Neural crest cell (in vitro differentiated cells): Measurements from ENCODE around the gene SLC2A10. TPM values are rescaled to one million over a fixed set of nuclear protein-coding genes. Genes with fewer than 3 reads are reported as not detected.

Experiments
- DNase-seq: peaks from one replicate; pipeline ENCODE4 v3.0.0; 2021; ENCODE audit warnings: low read depth, mixed read lengths, low spot score
- H3K27ac Mint-ChIP-seq: one replicate; pipeline ENCODE4 v1.8.0; 2021; ENCODE audit warnings: mild to moderate bottlenecking, mixed read lengths; ENCODE audit not compliant: unreplicated experiment
- H3K27me3 Mint-ChIP-seq: 2 replicates; pipeline ENCODE4 v1.8.0; 2021; ENCODE audit warnings: low read depth, mild to moderate bottlenecking, mixed read lengths
- H3K36me3 Mint-ChIP-seq: 2 replicates; pipeline ENCODE4 v1.8.0; 2021; ENCODE audit warnings: low read depth, mild to moderate bottlenecking, mixed read lengths
- H3K4me1 Mint-ChIP-seq: 2 replicates; pipeline ENCODE4 v1.8.0; 2021; ENCODE audit warnings: mixed read lengths
- H3K4me3 Mint-ChIP-seq: one replicate; pipeline ENCODE4 v1.8.0; 2021; ENCODE audit warnings: mild to moderate bottlenecking, mixed read lengths
- H3K9me3 Mint-ChIP-seq: 2 replicates; pipeline ENCODE4 v1.8.0; 2021; ENCODE audit warnings: mixed read lengths
- total RNA-seq: library from RNA; stranded (reverse); gene quantifications from 2 replicates; pipeline ENCODE4 v1.2.1, GENCODE V29; 2021
- TF ChIP-seq, protein P1 (sequence below): fragments of 200-600 bp; sonication (generic); conservative IDR thresholded peaks from 2 replicates; pipeline ENCODE4 v1.5.0; 2021; ENCODE audit warnings: antibody characterized with exemption, mild to moderate bottlenecking

SLC2A10 gene
- total RNA-seq, 1 donor from 2014 or later: 12.7 TPM

DNA sequence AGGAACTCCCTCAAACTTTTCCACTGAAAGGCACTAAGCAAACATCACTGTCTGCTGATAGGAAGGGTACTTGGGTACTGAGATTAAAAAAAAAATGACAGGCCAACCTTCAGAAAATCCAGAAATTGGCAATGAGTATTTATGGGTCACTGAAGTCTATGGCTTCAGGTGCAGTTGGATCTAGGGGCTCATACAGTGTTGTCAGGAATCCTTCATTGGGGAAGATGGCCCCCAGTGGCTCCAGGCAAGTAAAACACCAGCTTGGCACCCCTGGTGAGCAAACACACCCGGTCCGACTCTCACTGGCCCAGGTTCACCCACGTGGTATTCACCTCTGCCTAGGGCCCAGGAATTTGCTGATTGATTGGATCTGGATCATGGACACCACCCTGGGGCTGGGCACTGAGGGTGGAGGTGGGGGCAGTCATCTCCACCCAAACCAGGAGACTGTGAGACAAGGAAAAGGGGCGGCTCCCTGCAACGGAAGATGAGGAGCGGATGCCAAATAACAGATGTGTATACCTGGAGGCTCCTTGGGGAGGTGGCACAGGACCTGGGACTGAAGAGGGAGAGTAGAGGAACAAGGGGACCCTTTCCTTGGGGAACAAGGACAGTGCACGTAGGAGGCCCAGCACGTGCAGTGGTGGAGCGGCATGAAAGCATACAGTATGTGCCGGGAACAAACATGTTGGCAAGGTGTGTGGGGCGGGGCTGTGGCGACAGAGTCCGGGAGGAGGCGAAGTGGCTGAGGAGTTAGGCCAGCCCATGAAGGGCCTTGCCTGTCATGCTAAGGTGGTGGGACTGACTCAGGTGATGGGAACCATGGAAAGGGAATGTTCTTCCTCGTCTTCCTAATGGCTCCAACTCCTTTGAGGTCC is 4.7 kb downstream of the SLC2A10 start:
- H3K36me3 Mint-ChIP-seq: peaks cover under 1% of the 10 kb centered on the region
- peaks cover 25% of the 10 kb centered on the region for H3K4me1 Mint-ChIP-seq
- TF ChIP-seq, protein P1, sequence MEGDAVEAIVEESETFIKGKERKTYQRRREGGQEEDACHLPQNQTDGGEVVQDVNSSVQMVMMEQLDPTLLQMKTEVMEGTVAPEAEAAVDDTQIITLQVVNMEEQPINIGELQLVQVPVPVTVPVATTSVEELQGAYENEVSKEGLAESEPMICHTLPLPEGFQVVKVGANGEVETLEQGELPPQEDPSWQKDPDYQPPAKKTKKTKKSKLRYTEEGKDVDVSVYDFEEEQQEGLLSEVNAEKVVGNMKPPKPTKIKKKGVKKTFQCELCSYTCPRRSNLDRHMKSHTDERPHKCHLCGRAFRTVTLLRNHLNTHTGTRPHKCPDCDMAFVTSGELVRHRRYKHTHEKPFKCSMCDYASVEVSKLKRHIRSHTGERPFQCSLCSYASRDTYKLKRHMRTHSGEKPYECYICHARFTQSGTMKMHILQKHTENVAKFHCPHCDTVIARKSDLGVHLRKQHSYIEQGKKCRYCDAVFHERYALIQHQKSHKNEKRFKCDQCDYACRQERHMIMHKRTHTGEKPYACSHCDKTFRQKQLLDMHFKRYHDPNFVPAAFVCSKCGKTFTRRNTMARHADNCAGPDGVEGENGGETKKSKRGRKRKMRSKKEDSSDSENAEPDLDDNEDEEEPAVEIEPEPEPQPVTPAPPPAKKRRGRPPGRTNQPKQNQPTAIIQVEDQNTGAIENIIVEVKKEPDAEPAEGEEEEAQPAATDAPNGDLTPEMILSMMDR: no peak

DNA sequence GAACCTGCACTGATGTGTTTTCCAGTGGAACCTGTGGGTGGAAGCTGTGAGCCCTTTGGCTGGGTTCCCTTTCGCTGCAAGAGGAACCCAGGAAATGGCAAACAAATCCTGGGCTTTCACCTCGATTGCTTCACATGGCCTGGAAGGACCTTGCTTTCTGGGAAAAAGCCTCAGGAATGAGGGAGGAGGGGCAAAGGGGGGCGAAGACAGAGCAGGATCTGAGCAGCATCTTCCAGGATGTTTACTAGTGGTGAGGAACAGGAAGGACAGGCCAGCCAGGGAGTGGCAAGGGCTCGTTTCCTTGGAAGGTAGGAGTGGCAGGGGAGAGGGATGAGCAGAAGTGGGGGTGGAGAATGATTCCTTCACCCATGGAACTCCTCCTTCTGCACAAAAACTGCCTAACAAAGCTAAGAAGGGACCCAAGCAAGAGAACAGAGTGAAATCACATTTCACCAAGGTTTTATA is 5.9 kb downstream of the SLC2A10 start:
- Mint-ChIP-seq H3K27ac (no peak overlapping the region), H3K9me3 (peaks cover 1% of the 10 kb centered on the region), H3K4me1 (peaks cover 18% of the 10 kb centered on the region), H3K36me3 (peaks cover 11% of the 10 kb centered on the region), H3K27me3 (no peaks in the 10 kb centered on the region), H3K4me3 (no peak overlapping the region)
- no peak for DNase-seq
- TF ChIP-seq, protein P1: peak; percentile 21

More for the DNA sequence above, 4.7 kb downstream of the SLC2A10 start:
- no peaks in the 10 kb centered on the region for H3K9me3 Mint-ChIP-seq
- no peak overlapping the region for H3K27ac Mint-ChIP-seq
- no peak for DNase-seq
- no peaks in the 10 kb centered on the region for H3K27me3 Mint-ChIP-seq
- H3K4me3 Mint-ChIP-seq: no peak overlapping the region

DNA sequence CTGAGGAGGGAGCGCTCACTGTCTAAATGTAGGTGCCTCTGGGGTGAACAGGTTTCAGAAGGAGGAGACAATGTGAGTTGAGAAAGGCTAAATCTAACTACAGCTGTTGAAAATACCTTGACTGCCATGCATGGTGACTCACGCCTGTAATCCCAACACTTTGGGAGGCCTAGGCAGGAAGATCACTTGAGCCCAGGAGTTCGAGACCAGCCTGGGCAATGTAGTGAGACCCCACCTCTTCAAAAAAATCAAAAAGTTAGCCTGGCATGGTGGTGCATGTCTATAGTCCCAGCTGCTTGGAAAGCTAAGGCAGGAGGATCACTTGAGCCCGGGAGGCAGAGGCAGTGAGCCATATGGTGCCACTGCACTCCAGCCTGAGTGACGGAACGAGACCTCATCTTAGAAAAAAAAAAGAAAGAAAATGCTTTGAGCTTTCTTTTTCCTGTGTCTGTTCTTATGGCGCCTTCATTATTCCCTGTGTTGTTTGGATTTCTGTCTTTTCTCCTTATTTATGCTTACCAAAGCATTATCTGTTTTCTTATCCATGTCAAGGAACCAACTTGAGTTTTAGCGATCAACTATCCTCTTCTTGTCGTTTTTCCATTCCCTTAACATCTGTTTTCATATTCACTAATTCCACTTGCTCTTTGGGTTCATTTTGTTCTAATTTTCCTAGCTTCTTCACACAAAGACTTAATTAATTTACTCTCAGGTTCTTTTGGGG is 8.5 kb downstream of the SLC2A10 start:
- Mint-ChIP-seq H3K4me3 (no peak overlapping the region), H3K36me3 (peaks cover 16% of the 10 kb centered on the region), H3K4me1 (peaks cover 13% of the 10 kb centered on the region), H3K27ac (no peak overlapping the region), H3K27me3 (no peaks in the 10 kb centered on the region), H3K9me3 (peaks cover 4% of the 10 kb centered on the region)
- TF ChIP-seq, protein P1: no peak
- DNase-seq: no peak

DNA sequence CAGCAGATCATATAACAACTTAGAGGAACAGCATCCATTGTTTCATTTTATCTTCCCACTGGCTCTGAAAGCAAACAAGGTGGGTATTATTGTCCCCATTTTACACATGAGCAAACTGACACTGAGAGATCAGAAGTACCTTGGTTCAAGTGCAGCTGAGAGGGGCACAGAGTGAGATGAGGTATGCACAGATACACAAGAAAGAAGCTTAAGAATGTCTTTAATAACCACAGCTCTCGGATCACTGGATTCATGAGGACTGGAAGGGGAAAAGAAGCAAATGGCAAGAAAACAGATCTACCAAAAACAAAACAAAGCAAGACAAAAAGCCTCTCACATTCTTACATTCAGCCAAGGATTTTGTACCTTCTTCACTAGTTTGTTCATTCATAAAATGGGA is 10.6 kb downstream of the SLC2A10 start:
- H3K36me3 Mint-ChIP-seq: peaks cover 16% of the 10 kb centered on the region
- H3K4me3 Mint-ChIP-seq: no peak overlapping the region
- no peak for DNase-seq
- H3K27me3 Mint-ChIP-seq: no peaks in the 10 kb centered on the region
- no peak overlapping the region for H3K27ac Mint-ChIP-seq
- peaks cover 6% of the 10 kb centered on the region for H3K4me1 Mint-ChIP-seq
- TF ChIP-seq, protein P1: no peak
- peaks cover 4% of the 10 kb centered on the region for H3K9me3 Mint-ChIP-seq

DNA sequence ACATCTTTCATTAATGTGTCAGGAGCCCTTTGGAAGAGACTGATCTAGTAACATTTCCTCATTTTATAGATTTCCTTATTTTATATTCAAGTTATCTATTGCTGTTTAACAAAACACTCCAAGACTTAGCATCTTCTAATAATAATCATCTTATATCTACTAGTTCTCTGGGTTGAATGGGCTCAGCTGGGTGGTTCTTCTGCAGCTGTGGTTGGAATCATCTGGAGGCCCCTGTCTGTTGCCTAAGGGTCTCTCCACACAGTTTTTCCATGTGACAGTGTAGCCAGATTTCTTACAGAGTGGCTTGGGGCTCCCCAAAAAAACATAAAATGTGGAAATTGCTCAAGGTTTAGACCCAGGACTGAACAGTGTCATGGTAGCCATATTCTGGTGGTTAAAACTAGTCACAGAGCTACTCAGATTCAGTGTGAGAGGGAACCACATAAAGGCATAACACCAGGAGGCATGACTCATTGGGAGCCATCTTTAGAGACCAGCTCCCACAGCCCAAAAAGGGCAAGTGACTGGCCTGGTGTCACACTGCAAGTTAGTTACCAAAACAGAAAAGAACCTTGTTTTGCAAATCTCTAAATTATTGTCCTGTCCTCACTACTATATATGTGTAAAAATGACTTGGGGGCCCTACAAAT is 11.5 kb downstream of the SLC2A10 start:
- TF ChIP-seq, protein P1: no peak
- Mint-ChIP-seq H3K9me3 (peaks cover 4% of the 10 kb centered on the region), H3K27ac (no peak overlapping the region), H3K4me1 (no peaks in the 10 kb centered on the region), H3K36me3 (peaks cover 16% of the 10 kb centered on the region), H3K27me3 (no peaks in the 10 kb centered on the region), H3K4me3 (no peak overlapping the region)
- no peak for DNase-seq
